CD14-positive monocyte (primary cell): ENCODE measurements around the gene MICB. TPM values are rescaled to one million over a fixed set of nuclear protein-coding genes. Genes with fewer than 3 reads are reported as not detected.
"Not testable (repeated sequence)": the region's sequence is repeated elsewhere in the genome, so short reads cannot be mapped to it uniquely, and the experiment has no call there.

Source experiments
- DNase-seq, 3 donors: peaks; one replicate each; pipeline ENCODE4 v3.0.0-alpha.2; 2011 to 2022
- H2AFZ ChIP-seq: 2 replicates; pipeline ENCODE4 v1.6.0; 2012; ENCODE audit warnings: mild to moderate bottlenecking, low read depth, low read length, inconsistent platforms; ENCODE audit not compliant: insufficient read depth, poor library complexity, severe bottlenecking
- H3K27ac ChIP-seq, 2 donors: 1 replicate in 1 of 2; 2 replicates in 1 of 2; pipeline ENCODE4 v1.5.1; 2012 to 2013; ENCODE audit warnings: low read length in 2 of 2, control low read depth in 1 of 2, inconsistent platforms in 1 of 2, low read depth in 1 of 2, mild to moderate bottlenecking in 1 of 2
- H3K27me3 ChIP-seq, 2 donors: one replicate each; pipeline versions ENCODE4 v1.6.0 to v1.6.1; 2011 to 2013; ENCODE audit warnings: low read length in 2 of 2; ENCODE audit not compliant: control insufficient read depth in 2 of 2, insufficient read depth in 2 of 2
- H3K36me3 ChIP-seq, 2 donors: replicated peaks in 1 of 2; 1 replicate in 1 of 2; 2 replicates in 1 of 2; pipeline versions ENCODE4 v1.5.1 to v1.6.1; 2012 to 2013; ENCODE audit warnings: low read length in 2 of 2, control low read depth in 1 of 2, inconsistent platforms in 1 of 2, mild to moderate bottlenecking in 1 of 2; ENCODE audit not compliant: insufficient read depth in 2 of 2, control insufficient read depth in 1 of 2
- H3K4me1 ChIP-seq, 2 donors: 1 replicate in 1 of 2; 2 replicates in 1 of 2; pipeline versions ENCODE4 v1.5.1 to v1.6.1; 2012 to 2013; ENCODE audit warnings: low read length in 2 of 2, control low read depth in 1 of 2, inconsistent platforms in 1 of 2, mild to moderate bottlenecking in 1 of 2, moderate library complexity in 1 of 2; ENCODE audit not compliant: insufficient read depth in 2 of 2, control insufficient read depth in 1 of 2
- H3K4me2 ChIP-seq: replicated peaks from 2 replicates; pipeline ENCODE3; 2012; ENCODE audit warnings: low read length, moderate library complexity, mild to moderate bottlenecking; ENCODE audit not compliant: poor library complexity, severe bottlenecking; ENCODE audit errors: extremely low read depth
- H3K4me3 ChIP-seq, 3 experiments: fragments of 200-600 bp in 1 of 3; sonication (generic) in 1 of 3; replicated peaks in 1 of 3; 1 replicate in 2 of 3; 2 replicates in 1 of 3; pipeline ENCODE4 v1.5.1; 2011 to 2013; ENCODE audit warnings: low read length in 3 of 3, mild to moderate bottlenecking in 3 of 3, control low read depth in 2 of 3, low read depth in 2 of 3, inconsistent platforms in 1 of 3, moderate library complexity in 1 of 3
- H3K79me2 ChIP-seq: 2 replicates; pipeline ENCODE4 v1.6.0; 2012; ENCODE audit warnings: mild to moderate bottlenecking, control low read depth, inconsistent platforms, low read length, moderate library complexity; ENCODE audit not compliant: insufficient read depth
- H3K9ac ChIP-seq: 2 replicates; pipeline ENCODE4 v1.6.0; 2017; ENCODE audit warnings: low read length, mild to moderate bottlenecking; ENCODE audit not compliant: insufficient read depth, poor library complexity, severe bottlenecking
- H3K9me3 ChIP-seq, 2 donors: replicated peaks in 1 of 2; 1 replicate in 1 of 2; 2 replicates in 1 of 2; pipeline versions ENCODE4 v1.5.1 to v1.6.1; 2012 to 2013; ENCODE audit warnings: low read length in 2 of 2, control low read depth in 1 of 2; ENCODE audit not compliant: control insufficient read depth in 1 of 2, insufficient read depth in 1 of 2
- H4K20me1 ChIP-seq: 2 replicates; pipeline ENCODE4 v1.6.0; 2012; ENCODE audit warnings: mild to moderate bottlenecking, low read length, control low read depth, moderate library complexity; ENCODE audit not compliant: insufficient read depth
- H3K27ac Mint-ChIP-seq, 7 donors: one replicate each; pipeline ENCODE4 v1.8.0; 2020; ENCODE audit warnings: mild to moderate bottlenecking in 7 of 7, mixed read lengths in 7 of 7, moderate library complexity in 6 of 7, inconsistent platforms in 2 of 7
- H3K27me3 Mint-ChIP-seq, 3 donors: one replicate each; pipeline ENCODE4 v1.8.0; 2021 to 2022; ENCODE audit warnings: low read depth in 3 of 3, mild to moderate bottlenecking in 3 of 3, mixed read lengths in 3 of 3, moderate library complexity in 3 of 3, inconsistent platforms in 1 of 3
- H3K36me3 Mint-ChIP-seq, 2 donors: one replicate each; pipeline ENCODE4 v1.8.0; 2020; ENCODE audit warnings: mixed read lengths in 2 of 2, inconsistent platforms in 1 of 2, mild to moderate bottlenecking in 1 of 2
- H3K4me1 Mint-ChIP-seq: one replicate; pipeline ENCODE4 v1.8.0; 2020; ENCODE audit warnings: mild to moderate bottlenecking, mixed read lengths
- H3K4me3 Mint-ChIP-seq, 2 donors: one replicate each; pipeline ENCODE4 v1.8.0; 2020; ENCODE audit warnings: mild to moderate bottlenecking in 2 of 2, mixed read lengths in 2 of 2, moderate library complexity in 1 of 2
- H3K9me3 Mint-ChIP-seq, 7 donors: one replicate each; pipeline ENCODE4 v1.8.0; 2020 to 2022; ENCODE audit warnings: mixed read lengths in 7 of 7, mild to moderate bottlenecking in 6 of 7, moderate library complexity in 6 of 7, inconsistent platforms in 2 of 7
- WGBS: methylation state at CpG from one replicate; pipeline ENCODE4 v1.1.5; 2013; ENCODE audit warnings: missing lambda C conversion rate; ENCODE audit not compliant: insufficient coverage; 5-methylcytosine and 5-hydroxymethylcytosine counted together
- intact Hi-C, 2 donors: fragments of 100-400 bp; cut with micrococcal nuclease; formaldehyde crosslinking; loops; one replicate each; pipeline versions ENCODE4 v1.15.0 to v1.15.1; 2023
- polyA plus RNA-seq, 3 donors: library from polyadenylated mRNA; depleted of rRNA in 1 of 3; unstranded in 2 of 3; stranded (reverse) in 1 of 3; fragments of 300-500 nt in 2 of 3; fragments of >200 nt in 1 of 3; fragmentation: Illumina TruSeq in 2 of 3; gene quantifications; 1 replicate in 2 of 3; 2 replicates in 1 of 3; pipeline ENCODE4 v1.2.3, GENCODE V29; 2012 to 2021
- TF ChIP-seq, protein P1 (sequence below): fragments of 200-600 bp; IDR thresholded peaks from one replicate; pipeline ENCODE4 v1.8.0; 2022; ENCODE audit warnings: antibody characterized with exemption, mild to moderate bottlenecking

The MICB gene
- polyA plus RNA-seq, 3 donors: 8.1 to 34.8 (median 11.4) TPM

DNA sequence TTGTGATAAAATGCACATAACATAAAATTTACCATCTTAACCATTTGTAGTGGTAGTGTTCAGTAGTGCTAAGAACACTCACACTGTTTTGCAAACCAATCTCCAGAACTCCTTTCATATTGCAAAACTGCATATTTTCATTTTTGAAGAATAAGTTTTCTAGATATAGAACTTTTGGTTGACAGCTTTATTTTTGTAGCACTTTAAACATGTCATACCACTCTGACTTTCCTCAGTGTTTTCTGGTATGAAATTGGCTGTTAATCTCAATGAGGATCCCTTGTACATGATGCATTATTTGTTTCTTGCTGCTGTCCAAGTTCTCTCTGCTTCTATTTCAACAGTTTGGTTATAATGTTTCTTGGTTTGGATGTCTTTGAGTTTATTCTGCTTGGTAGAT, 45.1 kb upstream of the MICB start:
- TF ChIP-seq, protein P1, sequence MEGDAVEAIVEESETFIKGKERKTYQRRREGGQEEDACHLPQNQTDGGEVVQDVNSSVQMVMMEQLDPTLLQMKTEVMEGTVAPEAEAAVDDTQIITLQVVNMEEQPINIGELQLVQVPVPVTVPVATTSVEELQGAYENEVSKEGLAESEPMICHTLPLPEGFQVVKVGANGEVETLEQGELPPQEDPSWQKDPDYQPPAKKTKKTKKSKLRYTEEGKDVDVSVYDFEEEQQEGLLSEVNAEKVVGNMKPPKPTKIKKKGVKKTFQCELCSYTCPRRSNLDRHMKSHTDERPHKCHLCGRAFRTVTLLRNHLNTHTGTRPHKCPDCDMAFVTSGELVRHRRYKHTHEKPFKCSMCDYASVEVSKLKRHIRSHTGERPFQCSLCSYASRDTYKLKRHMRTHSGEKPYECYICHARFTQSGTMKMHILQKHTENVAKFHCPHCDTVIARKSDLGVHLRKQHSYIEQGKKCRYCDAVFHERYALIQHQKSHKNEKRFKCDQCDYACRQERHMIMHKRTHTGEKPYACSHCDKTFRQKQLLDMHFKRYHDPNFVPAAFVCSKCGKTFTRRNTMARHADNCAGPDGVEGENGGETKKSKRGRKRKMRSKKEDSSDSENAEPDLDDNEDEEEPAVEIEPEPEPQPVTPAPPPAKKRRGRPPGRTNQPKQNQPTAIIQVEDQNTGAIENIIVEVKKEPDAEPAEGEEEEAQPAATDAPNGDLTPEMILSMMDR: no peak

DNA sequence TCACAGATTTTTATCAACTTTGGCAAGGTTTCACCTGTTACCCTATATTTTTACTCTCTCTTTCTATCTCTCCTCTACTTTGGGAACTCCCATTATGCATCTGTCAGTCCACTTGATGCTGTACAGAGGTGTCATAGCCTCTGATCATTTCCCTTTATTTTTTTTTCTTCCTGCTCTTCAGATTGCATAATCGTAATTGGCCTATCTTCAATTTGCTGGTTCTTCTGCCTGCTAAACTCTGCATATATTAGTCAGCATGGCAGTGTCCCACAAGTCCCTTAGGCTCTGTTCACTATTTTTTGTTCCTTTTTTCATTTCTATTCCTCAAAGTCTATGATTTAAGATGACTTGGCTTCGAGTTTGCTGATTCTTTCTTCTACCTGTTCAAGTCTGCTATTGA, 44.7 kb upstream of the MICB start:
- 10% methylated on average over 1 of the region's 2 CpGs for WGBS
- H3K27me3 Mint-ChIP-seq: peaks cover 0 to 8% (median 1%) of the 10 kb centered on the region in 3 donors

More for the DNA sequence above, 45.1 kb upstream of the MICB start:
- Mint-ChIP-seq H3K4me1 (peaks cover 7% of the 10 kb centered on the region), H3K36me3 (no peaks in the 10 kb centered on the region), H3K4me3 (no peak overlapping the region), H3K27ac (peak overlapping the region in 6 of 7 donors; percentile 64 to 85 (median 76)), H3K27me3 (peaks cover 0 to 8% (median 1%) of the 10 kb centered on the region in 3 donors), H3K9me3 (peaks cover 0 to 34% (median 18%) of the 10 kb centered on the region in 7 donors)
- peaks cover 0 to 4% of the 10 kb centered on the region in 2 donors for H3K4me1 ChIP-seq
- peak overlapping the region in 1 of 2 donors; percentile 52 for H3K27ac ChIP-seq
- peaks cover 4 to 13% of the 10 kb centered on the region in 2 donors for H3K9me3 ChIP-seq
- intact Hi-C loops: no loop called here
- H3K27me3 ChIP-seq: peaks cover 2 to 5% of the 10 kb centered on the region in 2 donors
- H3K4me3 ChIP-seq: no peak overlapping the region
- H3K79me2 ChIP-seq: no peaks in the 10 kb centered on the region
- no peak for DNase-seq
- no peak overlapping the region for H2AFZ ChIP-seq
- H4K20me1 ChIP-seq: no peaks in the 10 kb centered on the region
- no peak overlapping the region for H3K4me2 ChIP-seq
- no peak overlapping the region for H3K9ac ChIP-seq
- H3K36me3 ChIP-seq: no peaks in the 10 kb centered on the region

DNA sequence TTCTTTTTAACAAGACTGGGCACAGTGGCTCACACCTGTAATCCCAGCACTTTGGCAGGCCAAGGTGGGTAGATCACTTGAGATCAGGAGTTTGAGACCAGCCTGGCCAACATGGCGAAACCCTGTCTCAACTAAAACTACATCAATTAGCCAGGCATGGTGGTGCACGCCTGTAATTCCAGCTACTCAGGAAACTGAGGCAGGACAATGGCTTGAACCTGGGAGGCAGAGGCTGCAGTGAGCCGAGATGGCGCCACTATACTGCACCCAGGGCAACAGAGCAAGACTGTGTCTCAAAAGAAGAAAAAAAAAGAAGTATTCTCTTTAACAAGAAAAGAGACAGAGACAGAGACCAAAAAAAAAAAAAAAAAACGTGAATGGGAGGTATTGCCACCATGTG, 38.1 kb upstream of the MICB start:
- WGBS: 100% methylated on average over 1 of the region's 5 CpGs
- H3K4me3 ChIP-seq, H3K27me3 Mint-ChIP-seq, DNase-seq, H3K27ac ChIP-seq, H3K4me2 ChIP-seq, H3K9ac ChIP-seq, H2AFZ ChIP-seq, H3K9me3 ChIP-seq, H3K36me3 ChIP-seq, H3K27ac Mint-ChIP-seq, H3K9me3 Mint-ChIP-seq, H3K27me3 ChIP-seq, H3K4me3 Mint-ChIP-seq, intact Hi-C loops: not testable (repeated sequence)
- peaks cover 11 to 12% of the 10 kb centered on the region in 2 donors for H3K36me3 Mint-ChIP-seq
- Histone ChIP-seq H3K79me2 (peaks cover 29% of the 10 kb centered on the region), H4K20me1 (peaks cover 14% of the 10 kb centered on the region), H3K4me1 (peaks cover 22 to 24% of the 10 kb centered on the region in 2 donors)
- peaks cover 24% of the 10 kb centered on the region for H3K4me1 Mint-ChIP-seq

More for the DNA sequence above, 44.7 kb upstream of the MICB start:
- Mint-ChIP-seq H3K4me1 (peaks cover 7% of the 10 kb centered on the region), H3K9me3 (peaks cover 0 to 34% (median 18%) of the 10 kb centered on the region in 7 donors), H3K4me3 (no peak overlapping the region), H3K27ac (peak overlapping the region; percentile 1 to 85 (median 74)), H3K36me3 (no peaks in the 10 kb centered on the region)
- Histone ChIP-seq H3K4me3 (no peak overlapping the region), H3K36me3 (no peaks in the 10 kb centered on the region), H3K27me3 (peaks cover 2 to 5% of the 10 kb centered on the region in 2 donors), H3K79me2 (no peaks in the 10 kb centered on the region), H4K20me1 (no peaks in the 10 kb centered on the region), H3K4me1 (peaks cover 0 to 4% of the 10 kb centered on the region in 2 donors), H3K27ac (peak overlapping the region in 1 of 2 donors; percentile 52), H3K4me2 (no peak overlapping the region), H2AFZ (no peak overlapping the region), H3K9ac (no peak overlapping the region), H3K9me3 (peaks cover 4 to 13% of the 10 kb centered on the region in 2 donors)
- peak; percentile 71 to 92 (median 74) for DNase-seq
- TF ChIP-seq, protein P1: no peak
- intact Hi-C loops: no loop called here
